ENCODE measurements around the gene POC1A. TPM values are rescaled to one million over a fixed set of nuclear protein-coding genes. Genes with fewer than 3 reads are reported as not detected.

POC1A gene
- total and polyA plus RNA-seq, 2 experiments from 2014 or later = 19.1 to 26.7 TPM

DNA sequence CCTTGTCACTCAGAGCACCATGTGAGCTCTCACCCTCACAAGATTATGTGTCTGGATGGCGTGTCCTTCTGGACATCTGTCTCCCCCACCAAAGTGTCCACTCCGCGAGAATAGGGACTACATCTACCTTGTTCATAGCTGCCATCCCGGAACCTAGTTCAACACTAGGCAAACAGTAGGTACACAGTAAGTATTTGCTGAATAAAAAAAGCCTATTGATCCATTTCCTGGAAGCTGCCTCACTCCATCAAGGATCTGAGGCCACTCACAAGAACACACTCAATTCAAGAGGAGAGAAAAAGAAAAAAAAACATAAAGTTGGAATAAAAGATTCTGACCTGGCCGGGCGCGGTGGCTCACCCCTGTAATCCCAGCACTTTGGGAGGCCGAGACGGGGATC is 32.5 kb upstream of the POC1A start (continued):
- TF ChIP-seq, protein P1, sequence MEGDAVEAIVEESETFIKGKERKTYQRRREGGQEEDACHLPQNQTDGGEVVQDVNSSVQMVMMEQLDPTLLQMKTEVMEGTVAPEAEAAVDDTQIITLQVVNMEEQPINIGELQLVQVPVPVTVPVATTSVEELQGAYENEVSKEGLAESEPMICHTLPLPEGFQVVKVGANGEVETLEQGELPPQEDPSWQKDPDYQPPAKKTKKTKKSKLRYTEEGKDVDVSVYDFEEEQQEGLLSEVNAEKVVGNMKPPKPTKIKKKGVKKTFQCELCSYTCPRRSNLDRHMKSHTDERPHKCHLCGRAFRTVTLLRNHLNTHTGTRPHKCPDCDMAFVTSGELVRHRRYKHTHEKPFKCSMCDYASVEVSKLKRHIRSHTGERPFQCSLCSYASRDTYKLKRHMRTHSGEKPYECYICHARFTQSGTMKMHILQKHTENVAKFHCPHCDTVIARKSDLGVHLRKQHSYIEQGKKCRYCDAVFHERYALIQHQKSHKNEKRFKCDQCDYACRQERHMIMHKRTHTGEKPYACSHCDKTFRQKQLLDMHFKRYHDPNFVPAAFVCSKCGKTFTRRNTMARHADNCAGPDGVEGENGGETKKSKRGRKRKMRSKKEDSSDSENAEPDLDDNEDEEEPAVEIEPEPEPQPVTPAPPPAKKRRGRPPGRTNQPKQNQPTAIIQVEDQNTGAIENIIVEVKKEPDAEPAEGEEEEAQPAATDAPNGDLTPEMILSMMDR (conservative IDR thresholded peaks at IDR 0.05; ENCODE audit: low read depth in 2 of 2) = no peak
- no peak for TF ChIP-seq JUNB (IDR thresholded peaks at IDR 0.05; ENCODE audit: unreplicated experiment)
- no peak for TF ChIP-seq ZNF331 (CRISPR knock-in tag; IDR thresholded peaks at IDR 0.05; ENCODE audit: low read depth)
- TF ChIP-seq ZNF114 (CRISPR knock-in tag; IDR thresholded peaks at IDR 0.05) = no peak
- no peak for TF ChIP-seq POLR2AphosphoS5 (IDR thresholded peaks at IDR 0.05; ENCODE audit: low read depth)
- TF ChIP-seq, protein P2, sequence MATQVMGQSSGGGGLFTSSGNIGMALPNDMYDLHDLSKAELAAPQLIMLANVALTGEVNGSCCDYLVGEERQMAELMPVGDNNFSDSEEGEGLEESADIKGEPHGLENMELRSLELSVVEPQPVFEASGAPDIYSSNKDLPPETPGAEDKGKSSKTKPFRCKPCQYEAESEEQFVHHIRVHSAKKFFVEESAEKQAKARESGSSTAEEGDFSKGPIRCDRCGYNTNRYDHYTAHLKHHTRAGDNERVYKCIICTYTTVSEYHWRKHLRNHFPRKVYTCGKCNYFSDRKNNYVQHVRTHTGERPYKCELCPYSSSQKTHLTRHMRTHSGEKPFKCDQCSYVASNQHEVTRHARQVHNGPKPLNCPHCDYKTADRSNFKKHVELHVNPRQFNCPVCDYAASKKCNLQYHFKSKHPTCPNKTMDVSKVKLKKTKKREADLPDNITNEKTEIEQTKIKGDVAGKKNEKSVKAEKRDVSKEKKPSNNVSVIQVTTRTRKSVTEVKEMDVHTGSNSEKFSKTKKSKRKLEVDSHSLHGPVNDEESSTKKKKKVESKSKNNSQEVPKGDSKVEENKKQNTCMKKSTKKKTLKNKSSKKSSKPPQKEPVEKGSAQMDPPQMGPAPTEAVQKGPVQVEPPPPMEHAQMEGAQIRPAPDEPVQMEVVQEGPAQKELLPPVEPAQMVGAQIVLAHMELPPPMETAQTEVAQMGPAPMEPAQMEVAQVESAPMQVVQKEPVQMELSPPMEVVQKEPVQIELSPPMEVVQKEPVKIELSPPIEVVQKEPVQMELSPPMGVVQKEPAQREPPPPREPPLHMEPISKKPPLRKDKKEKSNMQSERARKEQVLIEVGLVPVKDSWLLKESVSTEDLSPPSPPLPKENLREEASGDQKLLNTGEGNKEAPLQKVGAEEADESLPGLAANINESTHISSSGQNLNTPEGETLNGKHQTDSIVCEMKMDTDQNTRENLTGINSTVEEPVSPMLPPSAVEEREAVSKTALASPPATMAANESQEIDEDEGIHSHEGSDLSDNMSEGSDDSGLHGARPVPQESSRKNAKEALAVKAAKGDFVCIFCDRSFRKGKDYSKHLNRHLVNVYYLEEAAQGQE (IDR thresholded peaks at IDR 0.05; ENCODE audit: unreplicated experiment) = no peak

DNA sequence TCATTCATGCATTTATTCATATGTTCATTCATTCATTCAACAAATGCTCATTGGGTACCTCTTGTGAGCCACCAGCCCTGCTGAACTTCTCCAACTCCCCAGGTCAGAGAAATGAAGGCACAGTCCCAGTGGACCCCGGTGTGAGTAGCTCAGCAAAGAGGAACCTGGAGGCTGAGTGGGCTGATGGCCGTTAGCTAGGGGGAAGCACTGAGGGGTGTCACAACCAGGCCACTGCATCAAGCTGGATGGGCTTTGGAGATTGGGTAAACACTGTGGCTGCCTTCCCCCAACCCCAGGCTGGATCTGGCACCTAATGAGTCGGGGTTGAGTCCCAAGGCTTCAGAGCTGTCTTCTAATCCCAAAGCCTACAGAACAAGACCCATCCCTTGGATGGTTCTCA is 31.6 kb upstream of the POC1A start:
- no peak overlapping the region for H2AFZ ChIP-seq
- H4K20me1 ChIP-seq (replicated peaks; ENCODE audit: insufficient read depth) = no peaks in the 10 kb centered on the region
- H3K9me2 ChIP-seq (ENCODE audit: insufficient read depth) = no peaks in the 10 kb centered on the region
- H3K4me3 ChIP-seq = no peak overlapping the region
- Mint-ChIP-seq H3K4me3 (no peak overlapping the region), H3K36me3 (ENCODE audit: low read depth) (no peaks in the 10 kb centered on the region), H3K27me3 (ENCODE audit: insufficient read depth, low read depth, poor library complexity) (peaks cover 10% of the 10 kb centered on the region), H3K9me3 (no peaks in the 10 kb centered on the region), H3K4me1 (peaks cover 4% of the 10 kb centered on the region; the same call in 1 of the 3 replicates), H3K27ac (no peak overlapping the region)
- H3K4me1 ChIP-seq (ENCODE audit: insufficient read depth) = no peaks in the 10 kb centered on the region
- DNase-seq (ENCODE audit: low spot score) (no peak), ATAC-seq (no peak)
- no peaks in the 10 kb centered on the region for H3K36me3 ChIP-seq (ENCODE audit: insufficient read depth)
- no peak overlapping the region for H3K27ac ChIP-seq (ENCODE audit: low read depth)
- no peaks in the 10 kb centered on the region for H3K79me2 ChIP-seq (replicated peaks; ENCODE audit: insufficient read depth)
- H3F3A ChIP-seq (replicated peaks; ENCODE audit: low read depth) = 0 out of 2 replicates have a peak, but pooled peaks cover 4% of the 10 kb centered on the region
- no peaks in the 10 kb centered on the region for H3K27me3 ChIP-seq (ENCODE audit: insufficient read depth)
- H3K4me2 ChIP-seq = no peak overlapping the region
- TF ChIP-seq ZNF462 (CRISPR knock-in tag; IDR thresholded peaks at IDR 0.05) = no peak
- TF ChIP-seq, protein P2 (IDR thresholded peaks at IDR 0.05; ENCODE audit: unreplicated experiment) = no peak

Measured in GM23338 (cell line).